GM23338 (cell line): ENCODE results near the gene UBE2G2.

Experiments used
- CREB1 ChIP-seq: fragments of 250-450 bp; sonication (Bioruptor Pico); IDR thresholded peaks from 2 replicates; pipeline ENCODE4 v1.5.0; 2020; ENCODE audit warnings: low read depth, mild to moderate bottlenecking, moderate library complexity
- EZH2 ChIP-seq: fragments of 200-600 bp; sonication (generic); IDR thresholded peaks from one replicate; pipeline ENCODE4 v1.8.0; 2017; ENCODE audit warnings: antibody characterized with exemption, mild to moderate bottlenecking, low read depth; ENCODE audit not compliant: unreplicated experiment
- EZH2phosphoT487 ChIP-seq: fragments of 200-600 bp; sonication (generic); IDR thresholded peaks from one replicate; pipeline ENCODE4 v1.8.1; 2018; ENCODE audit warnings: antibody characterized with exemption; ENCODE audit not compliant: unreplicated experiment
- JUNB ChIP-seq: IDR thresholded peaks from one replicate; pipeline ENCODE4 v1.6.1; 2016; ENCODE audit warnings: antibody characterized with exemption; ENCODE audit not compliant: unreplicated experiment
- NANOG ChIP-seq: IDR thresholded peaks from 2 replicates; pipeline ENCODE4 v1.6.1; 2016; ENCODE audit warnings: antibody characterized with exemption, borderline replicate concordance
- POLR2AphosphoS5 ChIP-seq: IDR thresholded peaks from 2 replicates; pipeline ENCODE4 v1.6.1; 2016; ENCODE audit warnings: antibody characterized with exemption, low read depth
- STAT1 ChIP-seq: IDR thresholded peaks from one replicate; pipeline ENCODE4 v1.6.1; 2016; ENCODE audit warnings: antibody characterized with exemption; ENCODE audit not compliant: unreplicated experiment
- ZNF114 ChIP-seq: fragments of 250-450 bp; sonication (Bioruptor Pico); IDR thresholded peaks from 2 replicates; pipeline ENCODE4 v1.5.0; 2020; ENCODE audit warnings: mild to moderate bottlenecking, moderate library complexity
- TF ChIP-seq, protein P1 (sequence below), 2 experiments: fragments of 200-600 bp in 1 of 2; sonication (generic) in 1 of 2; conservative IDR thresholded peaks; 2 replicates each; pipeline versions ENCODE4 v1.5.1 to v1.6.1; 2016 to 2017; ENCODE audit warnings: antibody characterized with exemption in 2 of 2, low read depth in 2 of 2, mild to moderate bottlenecking in 2 of 2, moderate library complexity in 1 of 2
- TF ChIP-seq, protein P2 (sequence below): IDR thresholded peaks from one replicate; pipeline ENCODE4 v1.6.1; 2018; ENCODE audit warnings: antibody characterized with exemption; ENCODE audit not compliant: unreplicated experiment
- TF ChIP-seq, protein P3 (sequence below): IDR thresholded peaks from 2 replicates; pipeline ENCODE4 v1.6.1; 2016; ENCODE audit warnings: antibody characterized with exemption

GRCh38 chr21:44784810-44785209, 16.8 kb downstream of the UBE2G2 start:
- TF ChIP-seq, protein P1, sequence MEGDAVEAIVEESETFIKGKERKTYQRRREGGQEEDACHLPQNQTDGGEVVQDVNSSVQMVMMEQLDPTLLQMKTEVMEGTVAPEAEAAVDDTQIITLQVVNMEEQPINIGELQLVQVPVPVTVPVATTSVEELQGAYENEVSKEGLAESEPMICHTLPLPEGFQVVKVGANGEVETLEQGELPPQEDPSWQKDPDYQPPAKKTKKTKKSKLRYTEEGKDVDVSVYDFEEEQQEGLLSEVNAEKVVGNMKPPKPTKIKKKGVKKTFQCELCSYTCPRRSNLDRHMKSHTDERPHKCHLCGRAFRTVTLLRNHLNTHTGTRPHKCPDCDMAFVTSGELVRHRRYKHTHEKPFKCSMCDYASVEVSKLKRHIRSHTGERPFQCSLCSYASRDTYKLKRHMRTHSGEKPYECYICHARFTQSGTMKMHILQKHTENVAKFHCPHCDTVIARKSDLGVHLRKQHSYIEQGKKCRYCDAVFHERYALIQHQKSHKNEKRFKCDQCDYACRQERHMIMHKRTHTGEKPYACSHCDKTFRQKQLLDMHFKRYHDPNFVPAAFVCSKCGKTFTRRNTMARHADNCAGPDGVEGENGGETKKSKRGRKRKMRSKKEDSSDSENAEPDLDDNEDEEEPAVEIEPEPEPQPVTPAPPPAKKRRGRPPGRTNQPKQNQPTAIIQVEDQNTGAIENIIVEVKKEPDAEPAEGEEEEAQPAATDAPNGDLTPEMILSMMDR (conservative IDR thresholded peaks at IDR 0.05; ENCODE audit: low read depth in 2 of 2), result no peak
- TF ChIP-seq EZH2phosphoT487 (no peak), CREB1 (CRISPR knock-in tag) (no peak), EZH2 (no peak), POLR2AphosphoS5 (no peak), JUNB (no peak), STAT1 (no peak), NANOG (no peak), ZNF114 (CRISPR knock-in tag) (no peak)
- TF ChIP-seq, protein P2, sequence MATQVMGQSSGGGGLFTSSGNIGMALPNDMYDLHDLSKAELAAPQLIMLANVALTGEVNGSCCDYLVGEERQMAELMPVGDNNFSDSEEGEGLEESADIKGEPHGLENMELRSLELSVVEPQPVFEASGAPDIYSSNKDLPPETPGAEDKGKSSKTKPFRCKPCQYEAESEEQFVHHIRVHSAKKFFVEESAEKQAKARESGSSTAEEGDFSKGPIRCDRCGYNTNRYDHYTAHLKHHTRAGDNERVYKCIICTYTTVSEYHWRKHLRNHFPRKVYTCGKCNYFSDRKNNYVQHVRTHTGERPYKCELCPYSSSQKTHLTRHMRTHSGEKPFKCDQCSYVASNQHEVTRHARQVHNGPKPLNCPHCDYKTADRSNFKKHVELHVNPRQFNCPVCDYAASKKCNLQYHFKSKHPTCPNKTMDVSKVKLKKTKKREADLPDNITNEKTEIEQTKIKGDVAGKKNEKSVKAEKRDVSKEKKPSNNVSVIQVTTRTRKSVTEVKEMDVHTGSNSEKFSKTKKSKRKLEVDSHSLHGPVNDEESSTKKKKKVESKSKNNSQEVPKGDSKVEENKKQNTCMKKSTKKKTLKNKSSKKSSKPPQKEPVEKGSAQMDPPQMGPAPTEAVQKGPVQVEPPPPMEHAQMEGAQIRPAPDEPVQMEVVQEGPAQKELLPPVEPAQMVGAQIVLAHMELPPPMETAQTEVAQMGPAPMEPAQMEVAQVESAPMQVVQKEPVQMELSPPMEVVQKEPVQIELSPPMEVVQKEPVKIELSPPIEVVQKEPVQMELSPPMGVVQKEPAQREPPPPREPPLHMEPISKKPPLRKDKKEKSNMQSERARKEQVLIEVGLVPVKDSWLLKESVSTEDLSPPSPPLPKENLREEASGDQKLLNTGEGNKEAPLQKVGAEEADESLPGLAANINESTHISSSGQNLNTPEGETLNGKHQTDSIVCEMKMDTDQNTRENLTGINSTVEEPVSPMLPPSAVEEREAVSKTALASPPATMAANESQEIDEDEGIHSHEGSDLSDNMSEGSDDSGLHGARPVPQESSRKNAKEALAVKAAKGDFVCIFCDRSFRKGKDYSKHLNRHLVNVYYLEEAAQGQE, result no peak
- TF ChIP-seq, protein P3, sequence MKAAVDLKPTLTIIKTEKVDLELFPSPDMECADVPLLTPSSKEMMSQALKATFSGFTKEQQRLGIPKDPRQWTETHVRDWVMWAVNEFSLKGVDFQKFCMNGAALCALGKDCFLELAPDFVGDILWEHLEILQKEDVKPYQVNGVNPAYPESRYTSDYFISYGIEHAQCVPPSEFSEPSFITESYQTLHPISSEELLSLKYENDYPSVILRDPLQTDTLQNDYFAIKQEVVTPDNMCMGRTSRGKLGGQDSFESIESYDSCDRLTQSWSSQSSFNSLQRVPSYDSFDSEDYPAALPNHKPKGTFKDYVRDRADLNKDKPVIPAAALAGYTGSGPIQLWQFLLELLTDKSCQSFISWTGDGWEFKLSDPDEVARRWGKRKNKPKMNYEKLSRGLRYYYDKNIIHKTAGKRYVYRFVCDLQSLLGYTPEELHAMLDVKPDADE, result no peak
